ENCODE results near the gene ENO2. TPM values are rescaled to one million over a fixed set of nuclear protein-coding genes. Genes with fewer than 3 reads are reported as not detected.

ENO2 gene
- total RNA-seq, 1 donor from 2014 or later, result 33.7 TPM

DNA sequence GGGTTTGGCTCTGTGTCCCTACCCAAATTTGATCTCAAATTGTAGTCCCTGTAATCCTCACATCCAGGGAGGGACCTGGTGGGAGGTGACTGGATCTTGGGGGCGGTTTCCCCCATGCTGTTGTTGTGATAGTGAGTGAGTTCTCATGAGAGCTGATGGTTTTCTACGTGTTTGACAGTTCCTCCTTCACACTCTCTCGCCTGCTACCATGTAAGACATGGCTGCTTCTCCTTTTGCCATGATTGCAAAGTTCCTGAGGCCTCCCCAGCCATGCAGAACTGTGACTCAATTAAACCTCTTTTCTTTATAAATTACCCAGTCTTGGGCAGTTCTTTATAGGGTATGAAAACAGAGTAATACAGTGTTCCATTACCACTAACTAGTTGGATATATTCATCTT lies 20.1 kb upstream of the ENO2 start:
- Histone ChIP-seq H3K36me3 (ENCODE audit: control insufficient read depth, insufficient read depth, low read length) (no peaks in the 10 kb centered on the region), H3K4me3 (ENCODE audit: low read depth, low read length) (no peak overlapping the region), H3K27me3 (ENCODE audit: control insufficient read depth, insufficient read depth, low read length) (no peaks in the 10 kb centered on the region)
- no peak for DNase-seq (ENCODE audit: low read depth)
- TF ChIP-seq, protein P1, sequence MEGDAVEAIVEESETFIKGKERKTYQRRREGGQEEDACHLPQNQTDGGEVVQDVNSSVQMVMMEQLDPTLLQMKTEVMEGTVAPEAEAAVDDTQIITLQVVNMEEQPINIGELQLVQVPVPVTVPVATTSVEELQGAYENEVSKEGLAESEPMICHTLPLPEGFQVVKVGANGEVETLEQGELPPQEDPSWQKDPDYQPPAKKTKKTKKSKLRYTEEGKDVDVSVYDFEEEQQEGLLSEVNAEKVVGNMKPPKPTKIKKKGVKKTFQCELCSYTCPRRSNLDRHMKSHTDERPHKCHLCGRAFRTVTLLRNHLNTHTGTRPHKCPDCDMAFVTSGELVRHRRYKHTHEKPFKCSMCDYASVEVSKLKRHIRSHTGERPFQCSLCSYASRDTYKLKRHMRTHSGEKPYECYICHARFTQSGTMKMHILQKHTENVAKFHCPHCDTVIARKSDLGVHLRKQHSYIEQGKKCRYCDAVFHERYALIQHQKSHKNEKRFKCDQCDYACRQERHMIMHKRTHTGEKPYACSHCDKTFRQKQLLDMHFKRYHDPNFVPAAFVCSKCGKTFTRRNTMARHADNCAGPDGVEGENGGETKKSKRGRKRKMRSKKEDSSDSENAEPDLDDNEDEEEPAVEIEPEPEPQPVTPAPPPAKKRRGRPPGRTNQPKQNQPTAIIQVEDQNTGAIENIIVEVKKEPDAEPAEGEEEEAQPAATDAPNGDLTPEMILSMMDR (IDR thresholded peaks at IDR 0.05; ENCODE audit: insufficient read depth, low read length, poor library complexity, severe bottlenecking), result no peak

DNA sequence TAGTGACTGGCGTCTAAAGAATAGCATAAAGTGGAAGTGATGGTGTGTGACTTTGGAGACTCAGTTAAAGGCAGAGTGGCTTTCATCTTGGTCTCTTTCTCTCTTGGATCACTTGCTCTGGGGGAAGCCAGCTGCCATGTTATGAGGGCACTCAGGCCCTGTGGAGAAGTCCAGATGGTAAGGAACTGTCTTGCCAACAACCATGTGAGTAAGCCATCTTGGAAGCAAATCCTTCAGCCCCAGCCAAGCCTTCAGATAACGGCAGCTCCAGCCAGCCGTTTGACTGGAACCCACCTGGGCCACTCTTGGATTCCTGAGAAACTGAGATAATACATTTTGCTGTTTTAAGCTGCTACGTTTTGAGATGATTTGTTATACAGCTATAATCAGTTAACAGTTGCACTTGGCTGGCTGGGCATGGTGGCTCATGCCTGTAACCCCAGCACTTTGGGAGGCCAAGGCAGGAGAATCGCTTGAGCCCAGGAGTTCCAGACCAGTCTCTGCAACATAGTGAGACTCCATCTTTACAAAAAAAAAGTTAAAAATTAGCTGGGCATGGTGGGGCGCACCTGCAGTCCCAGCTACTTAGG lies 17.4 kb upstream of the ENO2 start:
- DNase-seq (ENCODE audit: low read depth), result no peak
- TF ChIP-seq, protein P1 (IDR thresholded peaks at IDR 0.05; ENCODE audit: insufficient read depth, low read length, poor library complexity, severe bottlenecking), result no peak
- H3K4me3 ChIP-seq (ENCODE audit: low read depth, low read length), result no peak overlapping the region
- H3K27me3 ChIP-seq (ENCODE audit: control insufficient read depth, insufficient read depth, low read length), result no peaks in the 10 kb centered on the region
- no peaks in the 10 kb centered on the region for H3K36me3 ChIP-seq (ENCODE audit: control insufficient read depth, insufficient read depth, low read length)

DNA sequence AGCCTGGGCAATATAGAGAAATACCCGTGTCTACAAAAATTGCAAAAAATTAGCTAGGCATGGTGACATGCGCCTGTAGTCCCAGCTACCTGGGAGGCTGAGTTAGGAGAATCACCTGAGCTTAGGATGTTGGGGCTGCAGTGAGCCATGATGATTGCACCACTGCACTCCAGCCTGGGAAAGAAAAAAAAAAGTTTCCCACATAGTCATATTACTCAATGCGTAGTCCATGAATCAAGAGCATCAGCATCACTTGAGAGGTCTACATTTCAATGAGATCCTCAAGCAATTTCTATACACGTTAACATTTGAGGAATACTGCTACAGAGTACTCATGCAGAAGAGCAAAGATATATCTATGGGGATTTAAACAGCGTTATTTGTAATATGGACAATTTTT lies 15.0 kb upstream of the ENO2 start:
- H3K36me3 ChIP-seq (ENCODE audit: control insufficient read depth, insufficient read depth, low read length), result no peaks in the 10 kb centered on the region
- no peaks in the 10 kb centered on the region for H3K27me3 ChIP-seq (ENCODE audit: control insufficient read depth, insufficient read depth, low read length)
- DNase-seq (ENCODE audit: low read depth), result no peak
- TF ChIP-seq, protein P1 (IDR thresholded peaks at IDR 0.05; ENCODE audit: insufficient read depth, low read length, poor library complexity, severe bottlenecking), result no peak
- H3K4me3 ChIP-seq (ENCODE audit: low read depth, low read length), result no peak overlapping the region

DNA sequence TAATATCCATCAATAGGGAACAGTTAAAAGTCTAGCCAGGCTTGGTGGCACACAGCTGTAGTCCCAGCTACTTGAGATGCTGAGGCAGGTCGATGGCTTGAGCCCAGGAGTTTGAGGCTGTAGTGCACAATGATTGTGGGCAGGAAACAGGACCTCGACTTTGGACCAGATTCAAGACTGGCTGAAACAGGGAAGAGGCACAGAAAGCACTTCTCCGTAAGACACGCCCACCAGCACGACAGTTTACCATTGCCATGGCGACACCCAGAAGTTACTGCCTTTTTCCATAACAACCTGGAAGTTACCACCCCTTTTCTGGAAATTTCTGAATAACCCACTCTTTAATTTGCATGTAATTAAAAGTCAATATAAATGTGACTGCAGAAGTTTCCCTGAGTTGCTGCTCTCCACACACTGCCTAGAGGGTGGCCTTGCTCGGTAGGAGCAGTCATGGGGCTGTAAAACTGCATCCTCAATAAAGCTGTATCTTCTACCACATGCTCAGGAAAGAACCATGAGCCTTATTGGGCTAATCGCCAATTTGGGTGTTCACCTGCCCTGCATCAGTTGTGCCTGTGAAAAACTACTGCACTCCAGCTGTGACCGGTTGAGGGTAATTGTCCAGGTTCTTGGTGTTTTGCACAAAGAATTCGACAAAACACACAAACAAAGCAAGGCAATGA lies 14.4 kb upstream of the ENO2 start:
- no peak overlapping the region for H3K4me3 ChIP-seq (ENCODE audit: low read depth, low read length)
- H3K36me3 ChIP-seq (ENCODE audit: control insufficient read depth, insufficient read depth, low read length), result no peaks in the 10 kb centered on the region
- DNase-seq (ENCODE audit: low read depth), result no peak
- TF ChIP-seq, protein P1 (IDR thresholded peaks at IDR 0.05; ENCODE audit: insufficient read depth, low read length, poor library complexity, severe bottlenecking), result no peak
- H3K27me3 ChIP-seq (ENCODE audit: control insufficient read depth, insufficient read depth, low read length), result no peaks in the 10 kb centered on the region

DNA sequence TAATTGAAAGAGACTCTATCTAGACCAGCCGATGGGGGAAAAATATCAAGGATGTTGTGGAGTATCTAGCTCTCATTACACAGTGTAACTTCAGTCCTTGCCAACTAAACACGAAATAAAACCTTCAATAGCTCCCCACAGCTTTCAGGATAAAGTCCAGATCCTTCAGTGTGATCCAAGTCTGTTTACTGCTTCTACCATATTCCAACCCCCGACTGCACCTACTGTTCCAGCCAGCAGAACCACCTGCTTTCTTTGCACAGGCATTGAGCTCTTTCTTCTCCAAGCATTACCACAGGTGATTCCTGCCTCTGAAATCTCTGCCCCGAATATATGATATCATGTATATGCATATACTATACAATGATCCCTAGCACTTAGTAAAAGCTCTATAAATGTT lies 11.9 kb upstream of the ENO2 start:
- H3K4me3 ChIP-seq (ENCODE audit: low read depth, low read length), result no peak overlapping the region
- no peak for DNase-seq (ENCODE audit: low read depth)
- no peaks in the 10 kb centered on the region for H3K36me3 ChIP-seq (ENCODE audit: control insufficient read depth, insufficient read depth, low read length)
- TF ChIP-seq, protein P1 (IDR thresholded peaks at IDR 0.05; ENCODE audit: insufficient read depth, low read length, poor library complexity, severe bottlenecking), result no peak
- no peaks in the 10 kb centered on the region for H3K27me3 ChIP-seq (ENCODE audit: control insufficient read depth, insufficient read depth, low read length)

DNA sequence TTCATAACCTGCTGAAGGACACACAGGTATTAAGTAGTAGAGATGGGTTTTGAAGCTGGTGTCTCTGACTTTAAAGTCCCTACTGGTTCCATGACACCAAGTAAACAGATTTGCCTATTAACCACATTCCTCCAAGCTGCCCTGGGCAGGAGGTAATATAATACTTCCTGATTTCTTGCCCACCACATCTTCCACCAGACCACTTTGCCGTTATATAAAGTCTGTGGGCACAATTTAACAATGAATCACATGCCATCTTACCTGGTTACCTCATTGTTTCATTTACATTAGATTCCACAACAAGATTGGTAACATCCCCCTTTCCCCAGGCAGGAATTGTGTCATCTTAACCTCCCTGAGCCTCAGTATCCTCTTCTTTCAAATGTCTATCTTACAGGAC lies 10.7 kb upstream of the ENO2 start:
- no peak for DNase-seq (ENCODE audit: low read depth)
- no peaks in the 10 kb centered on the region for H3K27me3 ChIP-seq (ENCODE audit: control insufficient read depth, insufficient read depth, low read length)
- H3K4me3 ChIP-seq (ENCODE audit: low read depth, low read length), result no peak overlapping the region
- no peaks in the 10 kb centered on the region for H3K36me3 ChIP-seq (ENCODE audit: control insufficient read depth, insufficient read depth, low read length)
- TF ChIP-seq, protein P1 (IDR thresholded peaks at IDR 0.05; ENCODE audit: insufficient read depth, low read length, poor library complexity, severe bottlenecking), result no peak

Measured in kidney epithelial cell (primary cell).